Keratinocyte (primary cell): Measurements from ENCODE around the gene ZFAND6. TPM values are rescaled to one million over a fixed set of nuclear protein-coding genes. Genes with fewer than 3 reads are reported as not detected.

Experiments used
- DNase-seq: peaks from one replicate; pipeline ENCODE4 v3.0.0-alpha.2; 2011; ENCODE audit warnings: low read depth, missing footprints, low spot score
- FAIRE-seq: peaks from 2 replicates; lab custom pipeline; 2011; peaks lifted over from hg19 to GRCh38; lab: Jason Lieb, UNC
- H2AFZ ChIP-seq: 2 replicates; pipeline ENCODE4 v1.6.0; 2012; ENCODE audit warnings: low read length, control low read depth, inconsistent platforms; ENCODE audit not compliant: control insufficient read depth
- H3K27ac ChIP-seq: 2 replicates; pipeline ENCODE4 v1.5.1; 2011; ENCODE audit warnings: low read length; ENCODE audit not compliant: control insufficient read depth, insufficient read depth
- H3K27me3 ChIP-seq: 3 replicates; pipeline ENCODE4 v1.6.0; 2011; ENCODE audit warnings: low read length; ENCODE audit not compliant: control insufficient read depth, insufficient read depth; ENCODE audit errors: extremely low read depth
- H3K36me3 ChIP-seq, 2 experiments: 2 replicates in 1 of 2; 3 replicates in 1 of 2; pipeline ENCODE4 v1.5.1; 2011; ENCODE audit warnings: low read length in 2 of 2, mild to moderate bottlenecking in 1 of 2; ENCODE audit not compliant: control insufficient read depth in 2 of 2, insufficient read depth in 2 of 2; ENCODE audit errors: extremely low read depth in 1 of 2
- H3K4me1 ChIP-seq: 3 replicates; pipeline ENCODE4 v1.5.1; 2011; ENCODE audit warnings: low read length; ENCODE audit not compliant: control insufficient read depth, insufficient read depth; ENCODE audit errors: extremely low read depth
- H3K4me2 ChIP-seq: 3 replicates; pipeline ENCODE4 v1.6.0; 2011; ENCODE audit warnings: low read depth, low read length; ENCODE audit not compliant: control insufficient read depth, insufficient read depth; ENCODE audit errors: extremely low read depth
- H3K4me3 ChIP-seq, 3 experiments: fragments of 200-600 bp in 1 of 3; sonication (generic) in 1 of 3; 2 replicates in 2 of 3; 3 replicates in 1 of 3; pipeline ENCODE4 v1.5.1; 2011 to 2016; ENCODE audit warnings: low read length in 3 of 3, mild to moderate bottlenecking in 3 of 3, control low read depth in 2 of 3, inconsistent platforms in 1 of 3, low read depth in 1 of 3, mixed read lengths in 1 of 3, mixed run types in 1 of 3, moderate library complexity in 1 of 3; ENCODE audit not compliant: control insufficient read depth in 2 of 3, insufficient read depth in 2 of 3; ENCODE audit errors: extremely low read depth in 1 of 3
- H3K79me2 ChIP-seq: 2 replicates; pipeline ENCODE4 v1.6.0; 2012; ENCODE audit warnings: low read length; ENCODE audit not compliant: control insufficient read depth, insufficient read depth
- H3K9ac ChIP-seq: 3 replicates; pipeline ENCODE4 v1.6.0; 2011; ENCODE audit warnings: low read length; ENCODE audit not compliant: control insufficient read depth, insufficient read depth; ENCODE audit errors: extremely low read depth
- H3K9me1 ChIP-seq: 3 replicates; pipeline ENCODE4 v1.6.0; 2011; ENCODE audit warnings: low read length; ENCODE audit not compliant: control insufficient read depth, insufficient read depth; ENCODE audit errors: extremely low read depth
- H3K9me3 ChIP-seq: 2 replicates; pipeline ENCODE4 v1.5.1; 2012; ENCODE audit warnings: low read depth, low read length; ENCODE audit not compliant: control insufficient read depth
- H4K20me1 ChIP-seq: 3 replicates; pipeline ENCODE4 v1.6.0; 2011; ENCODE audit warnings: low read length; ENCODE audit not compliant: control insufficient read depth, insufficient read depth; ENCODE audit errors: extremely low read depth
- CTCF ChIP-seq, 3 experiments: IDR thresholded peaks in 1 of 3; conservative IDR thresholded peaks in 1 of 3; optimal IDR thresholded peaks in 1 of 3; 2 replicates in 2 of 3; 3 replicates in 1 of 3; pipeline versions ENCODE3 to v1.5.1; 2011; ENCODE audit warnings: low read length in 3 of 3, mild to moderate bottlenecking in 3 of 3, moderate library complexity in 2 of 3, control low read depth in 1 of 3, inconsistent platforms in 1 of 3; ENCODE audit not compliant: insufficient read depth in 2 of 3; ENCODE audit errors: extremely low read depth in 1 of 3
- EZH2 ChIP-seq: IDR thresholded peaks from one replicate; pipeline ENCODE4 v1.6.1; 2012; ENCODE audit warnings: inconsistent platforms, mild to moderate bottlenecking, low read length, moderate library complexity
- dilution Hi-C: fragments of 300-500 bp; cut with MboI; formaldehyde crosslinking; loops from one replicate; pipeline ENCODE4 v1.7.0; 2020; ENCODE audit warnings: low sequenced_read_pairs; ENCODE audit not compliant: extremely low pct_ligation_motif_present
- polyA plus RNA-seq, 5 experiments: library from polyadenylated mRNA; depleted of rRNA in 3 of 5; stranded (reverse) in 3 of 5; stranded (forward) in 1 of 5; unstranded in 1 of 5; fragments of >200 nt; gene quantifications; 1 replicate in 1 of 5; 2 replicates in 3 of 5; 3 replicates in 1 of 5; pipeline versions ENCODE4 v1.2.1 to v1.2.3, GENCODE V29; 2011 to 2012; ENCODE audit warnings: missing spikeins in 2 of 5, low read depth in 1 of 5, low replicate concordance in 1 of 5

ZFAND6 gene
- polyA plus RNA-seq, 1 donor (not counting 4 experiments of a cell fraction or from before 2014, with no cell fraction given): 142 TPM

DNA sequence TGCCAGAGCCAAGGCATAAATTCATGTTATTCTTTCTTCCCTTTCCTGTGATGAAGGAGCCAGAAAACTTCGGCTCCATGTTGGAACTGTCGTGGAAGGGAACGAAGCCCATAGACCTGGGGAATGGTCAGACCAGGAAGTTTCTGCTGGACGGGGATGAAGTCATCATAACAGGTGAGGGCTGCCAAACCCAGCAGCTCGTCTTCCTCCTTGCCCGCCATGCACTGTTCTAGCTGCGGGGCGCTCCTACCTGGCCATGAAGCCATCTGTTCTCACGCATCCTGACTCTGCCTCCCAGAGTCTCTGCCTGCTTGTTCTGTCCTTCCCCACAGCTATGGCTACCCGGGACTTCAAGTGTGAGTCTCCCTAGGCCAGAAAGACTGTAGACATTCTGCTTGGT, 121.5 kb downstream of the ZFAND6 start:
- H3K9me1 ChIP-seq: no peaks in the 10 kb centered on the region
- TF ChIP-seq EZH2: no peak
- no peak for TF ChIP-seq CTCF (optimal IDR thresholded peaks at IDR 0.05 in 1 of 3, IDR thresholded peaks at IDR 0.05 in 1 of 3, conservative IDR thresholded peaks at IDR 0.05 in 1 of 3; ENCODE audit: extremely low read depth in 1 of 3, insufficient read depth in 2 of 3, low read length in 3 of 3)
- H3K27ac ChIP-seq: no peak overlapping the region
- H3K9me3 ChIP-seq: no peaks in the 10 kb centered on the region
- no peak overlapping the region for H3K4me3 ChIP-seq
- peaks cover 12% of the 10 kb centered on the region for H3K4me1 ChIP-seq
- FAIRE-seq (no peak), DNase-seq (no peak)
- no peaks in the 10 kb centered on the region for H3K79me2 ChIP-seq
- H4K20me1 ChIP-seq: no peaks in the 10 kb centered on the region
- dilution Hi-C loops: no loop called here
- H2AFZ ChIP-seq: no peak overlapping the region
- peaks cover 16 to 27% of the 10 kb centered on the region in 2 experiments for H3K36me3 ChIP-seq
- no peaks in the 10 kb centered on the region for H3K27me3 ChIP-seq
- H3K4me2 ChIP-seq: no peak overlapping the region
- H3K9ac ChIP-seq: no peak overlapping the region

DNA sequence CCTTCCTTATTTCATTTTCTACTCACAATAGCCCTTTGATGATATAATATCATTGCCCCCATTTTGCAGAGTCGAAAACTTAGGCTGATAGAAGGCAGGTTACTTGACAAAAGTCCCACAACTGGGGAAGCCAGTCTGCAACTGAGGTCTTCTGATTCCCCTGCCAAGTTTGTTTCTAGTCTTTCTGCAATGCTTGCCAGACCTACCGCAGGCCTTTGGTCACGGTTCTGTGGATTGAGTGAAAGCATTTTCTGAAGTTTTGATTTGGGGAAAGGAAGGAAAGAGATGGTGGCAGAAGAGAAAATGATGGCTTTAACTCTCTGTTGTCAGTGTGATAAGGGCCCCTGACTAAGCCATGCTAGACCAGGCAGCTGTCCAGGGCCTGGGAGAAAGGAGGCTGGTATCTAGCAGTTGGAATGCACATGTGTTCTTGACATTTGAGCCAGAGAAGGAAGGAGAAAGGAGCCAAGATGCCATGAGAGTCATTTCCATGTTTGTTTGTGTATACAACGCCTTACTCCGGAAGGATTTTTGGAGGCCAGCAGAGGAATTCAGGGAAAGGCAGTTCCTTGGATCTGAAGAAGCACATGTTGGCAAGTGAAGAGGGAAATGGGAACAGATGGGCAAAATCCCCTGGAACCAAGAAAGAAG, 123.3 kb downstream of the ZFAND6 start:
- Histone ChIP-seq H3K27me3 (no peaks in the 10 kb centered on the region), H3K4me2 (no peak overlapping the region), H3K4me1 (peaks cover 12% of the 10 kb centered on the region), H3K9ac (no peak overlapping the region), H3K79me2 (no peaks in the 10 kb centered on the region), H3K36me3 (peaks cover 16 to 25% of the 10 kb centered on the region in 2 experiments), H3K9me3 (no peaks in the 10 kb centered on the region), H3K9me1 (no peaks in the 10 kb centered on the region), H4K20me1 (no peaks in the 10 kb centered on the region), H3K4me3 (no peak overlapping the region), H3K27ac (no peak overlapping the region), H2AFZ (no peak overlapping the region)
- no peak for FAIRE-seq
- DNase-seq: no peak
- TF ChIP-seq EZH2 (no peak), CTCF (optimal IDR thresholded peaks at IDR 0.05 in 1 of 3, IDR thresholded peaks at IDR 0.05 in 1 of 3, conservative IDR thresholded peaks at IDR 0.05 in 1 of 3; ENCODE audit: extremely low read depth in 1 of 3, insufficient read depth in 2 of 3, low read length in 3 of 3) (no peak)
- dilution Hi-C loops: no loop called here
